ENCODE results near the gene PHF14.

- TF ChIP-seq POLR2A (IDR thresholded peaks at IDR 0.05) (no peak), CTCF (IDR thresholded peaks at IDR 0.05) (no peak)
Measured at GRCh38 chr7:11191574-11192220, 218.0 kb downstream of the PHF14 start.
